PFSK-1 (cell line): Measurements from ENCODE around the gene NEURL2.

ENCODE experiments used
- FOXP2 ChIP-seq: optimal IDR thresholded peaks from 2 replicates; pipeline ENCODE3; 2011; ENCODE audit warnings: borderline replicate concordance, control low read depth, inconsistent platforms; ENCODE audit not compliant: insufficient read depth; ENCODE audit errors: extremely low read length, extremely low read depth
- POLR2AphosphoS5 ChIP-seq: IDR thresholded peaks from 2 replicates; pipeline ENCODE4 v1.6.1; 2012; ENCODE audit warnings: low read depth, mild to moderate bottlenecking, control low read depth, low read length, moderate library complexity
- SIN3A ChIP-seq: IDR thresholded peaks from 2 replicates; pipeline ENCODE4 v1.6.1; 2012; ENCODE audit warnings: mild to moderate bottlenecking, low read length, moderate library complexity, borderline replicate concordance; ENCODE audit not compliant: insufficient read depth
- TAF1 ChIP-seq: IDR thresholded peaks from 2 replicates; pipeline ENCODE4 v1.6.1; 2012; ENCODE audit warnings: low read length, control low read depth, borderline replicate concordance; ENCODE audit not compliant: insufficient read depth
- TF ChIP-seq, protein P1 (sequence below), 2 experiments: IDR thresholded peaks; 2 replicates each; pipeline versions ENCODE4 v1.6.1 to v1.8.0; 2011 to 2012; ENCODE audit warnings: low read depth in 2 of 2, low read length in 2 of 2, control low read depth in 1 of 2, inconsistent platforms in 1 of 2, mild to moderate bottlenecking in 1 of 2, moderate library complexity in 1 of 2; ENCODE audit not compliant: insufficient read depth in 1 of 2

The NEURL2 gene

DNA sequence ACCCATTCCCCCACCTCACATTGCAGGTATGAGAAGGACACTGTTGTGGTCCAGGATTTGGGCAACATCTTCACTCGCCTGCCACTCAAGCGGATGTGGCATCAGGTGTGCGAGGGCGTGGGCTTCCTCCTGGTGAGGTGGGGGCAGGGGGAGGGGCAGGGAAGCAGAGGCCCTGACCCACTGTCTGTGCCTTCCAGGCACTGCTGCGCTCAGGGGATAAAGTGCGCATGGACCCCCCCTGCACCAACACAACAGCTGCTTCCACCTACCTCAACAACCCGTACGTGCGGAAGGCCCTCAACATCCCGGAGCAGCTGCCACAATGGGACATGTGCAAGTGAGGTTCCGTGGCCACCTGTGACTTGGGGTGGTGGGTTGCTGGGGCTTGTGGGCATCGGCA, 3.8 kb upstream of the NEURL2 start:
- no peak for TF ChIP-seq POLR2AphosphoS5
- no peak for TF ChIP-seq SIN3A
- TF ChIP-seq, protein P1, sequence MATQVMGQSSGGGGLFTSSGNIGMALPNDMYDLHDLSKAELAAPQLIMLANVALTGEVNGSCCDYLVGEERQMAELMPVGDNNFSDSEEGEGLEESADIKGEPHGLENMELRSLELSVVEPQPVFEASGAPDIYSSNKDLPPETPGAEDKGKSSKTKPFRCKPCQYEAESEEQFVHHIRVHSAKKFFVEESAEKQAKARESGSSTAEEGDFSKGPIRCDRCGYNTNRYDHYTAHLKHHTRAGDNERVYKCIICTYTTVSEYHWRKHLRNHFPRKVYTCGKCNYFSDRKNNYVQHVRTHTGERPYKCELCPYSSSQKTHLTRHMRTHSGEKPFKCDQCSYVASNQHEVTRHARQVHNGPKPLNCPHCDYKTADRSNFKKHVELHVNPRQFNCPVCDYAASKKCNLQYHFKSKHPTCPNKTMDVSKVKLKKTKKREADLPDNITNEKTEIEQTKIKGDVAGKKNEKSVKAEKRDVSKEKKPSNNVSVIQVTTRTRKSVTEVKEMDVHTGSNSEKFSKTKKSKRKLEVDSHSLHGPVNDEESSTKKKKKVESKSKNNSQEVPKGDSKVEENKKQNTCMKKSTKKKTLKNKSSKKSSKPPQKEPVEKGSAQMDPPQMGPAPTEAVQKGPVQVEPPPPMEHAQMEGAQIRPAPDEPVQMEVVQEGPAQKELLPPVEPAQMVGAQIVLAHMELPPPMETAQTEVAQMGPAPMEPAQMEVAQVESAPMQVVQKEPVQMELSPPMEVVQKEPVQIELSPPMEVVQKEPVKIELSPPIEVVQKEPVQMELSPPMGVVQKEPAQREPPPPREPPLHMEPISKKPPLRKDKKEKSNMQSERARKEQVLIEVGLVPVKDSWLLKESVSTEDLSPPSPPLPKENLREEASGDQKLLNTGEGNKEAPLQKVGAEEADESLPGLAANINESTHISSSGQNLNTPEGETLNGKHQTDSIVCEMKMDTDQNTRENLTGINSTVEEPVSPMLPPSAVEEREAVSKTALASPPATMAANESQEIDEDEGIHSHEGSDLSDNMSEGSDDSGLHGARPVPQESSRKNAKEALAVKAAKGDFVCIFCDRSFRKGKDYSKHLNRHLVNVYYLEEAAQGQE (IDR thresholded peaks at IDR 0.05; ENCODE audit: insufficient read depth in 1 of 2, low read depth in 2 of 2, low read length in 2 of 2): no peak
- no peak for TF ChIP-seq FOXP2
- no peak for TF ChIP-seq TAF1

DNA sequence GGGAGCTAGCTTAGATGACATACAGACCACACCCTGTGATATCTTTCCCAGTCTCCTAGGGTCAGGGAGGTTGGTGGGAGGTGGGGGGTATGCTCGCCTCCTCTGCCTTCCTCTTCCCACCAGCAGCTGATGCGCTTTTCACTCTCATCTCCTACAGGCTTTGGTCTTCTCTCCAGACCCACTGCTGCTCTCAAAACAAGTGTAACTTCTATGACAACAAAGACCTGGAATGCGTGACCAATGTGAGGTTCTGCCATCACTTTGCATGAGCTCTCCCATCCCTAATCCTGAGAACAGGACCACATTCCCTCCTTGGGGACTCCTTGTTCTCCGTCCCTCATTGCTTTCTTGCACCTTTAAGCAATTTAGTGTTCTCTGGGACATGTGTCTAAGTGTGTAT, 2.8 kb upstream of the NEURL2 start:
- TF ChIP-seq TAF1 (no peak), POLR2AphosphoS5 (no peak), SIN3A (no peak), FOXP2 (no peak)
- TF ChIP-seq, protein P1 (IDR thresholded peaks at IDR 0.05; ENCODE audit: insufficient read depth in 1 of 2, low read depth in 2 of 2, low read length in 2 of 2): no peak

DNA sequence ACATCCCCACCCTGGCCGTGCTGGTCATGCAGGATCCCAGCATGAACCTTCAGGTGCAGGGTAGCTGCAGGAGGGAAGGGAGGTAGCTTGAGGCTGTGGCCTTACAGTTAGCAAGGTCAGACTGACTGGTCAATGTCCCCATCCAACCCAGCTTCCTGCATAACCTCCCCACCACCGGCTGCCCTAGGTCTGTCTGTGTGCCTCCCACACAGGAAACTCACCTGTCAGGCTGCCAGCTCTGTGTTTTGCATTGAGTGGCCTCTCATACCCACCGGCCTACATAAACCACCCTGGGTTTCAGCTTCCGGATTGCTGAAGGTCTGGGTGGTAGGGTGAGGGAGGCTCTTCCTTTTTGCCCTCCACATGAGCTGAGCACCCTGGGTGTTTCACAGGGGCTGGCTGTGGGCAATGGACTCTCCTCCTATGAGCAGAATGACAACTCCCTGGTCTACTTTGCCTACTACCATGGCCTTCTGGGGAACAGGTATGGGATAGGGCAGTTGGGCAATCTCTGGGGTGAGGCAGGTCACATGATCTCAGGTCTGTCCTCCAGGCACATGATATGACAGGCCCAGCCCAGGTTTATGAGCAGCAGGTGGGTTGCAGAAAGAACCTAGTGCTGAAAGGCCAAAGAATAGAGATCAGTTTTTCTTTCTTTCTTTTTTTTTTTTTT, 2.0 kb upstream of the NEURL2 start:
- no peak for TF ChIP-seq POLR2AphosphoS5
- TF ChIP-seq TAF1: no peak
- no peak for TF ChIP-seq FOXP2
- TF ChIP-seq SIN3A: no peak
- TF ChIP-seq, protein P1 (IDR thresholded peaks at IDR 0.05; ENCODE audit: insufficient read depth in 1 of 2, low read depth in 2 of 2, low read length in 2 of 2): no peak

DNA sequence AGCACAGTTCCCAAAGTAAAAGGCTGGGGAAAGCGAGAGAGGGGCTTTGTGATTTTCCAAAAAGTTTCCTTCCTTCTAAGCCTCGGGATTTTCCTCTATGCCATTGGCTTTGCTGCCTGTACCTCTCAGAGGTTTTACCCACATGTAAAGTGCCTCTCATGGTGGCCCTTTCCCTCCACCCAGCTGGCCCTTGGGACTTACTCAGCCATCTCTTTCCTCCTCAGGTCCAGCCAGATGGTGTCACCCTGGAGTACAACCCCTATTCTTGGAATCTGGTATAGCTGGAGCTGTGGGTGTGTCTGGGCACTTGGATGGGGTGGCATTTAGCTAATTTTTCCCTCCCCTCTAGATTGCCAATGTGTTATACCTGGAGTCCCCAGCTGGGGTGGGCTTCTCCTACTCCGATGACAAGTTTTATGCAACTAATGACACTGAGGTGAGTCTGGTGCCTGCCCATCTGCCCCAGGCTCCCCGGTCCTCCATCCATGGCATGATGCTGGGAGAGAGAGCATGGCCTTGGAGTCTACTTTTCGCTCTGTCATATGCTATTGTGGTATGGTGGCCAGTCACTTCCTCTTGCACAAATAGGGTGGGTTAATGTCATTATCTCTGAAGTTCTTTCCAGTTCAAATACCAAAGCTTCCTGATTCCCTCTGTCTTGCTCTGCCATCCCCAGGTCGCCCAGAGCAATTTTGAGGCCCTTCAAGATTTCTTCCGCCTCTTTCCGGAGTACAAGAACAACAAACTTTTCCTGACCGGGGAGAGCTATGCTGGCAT, 1.2 kb upstream of the NEURL2 start:
- TF ChIP-seq SIN3A (no peak), TAF1 (no peak)

DNA sequence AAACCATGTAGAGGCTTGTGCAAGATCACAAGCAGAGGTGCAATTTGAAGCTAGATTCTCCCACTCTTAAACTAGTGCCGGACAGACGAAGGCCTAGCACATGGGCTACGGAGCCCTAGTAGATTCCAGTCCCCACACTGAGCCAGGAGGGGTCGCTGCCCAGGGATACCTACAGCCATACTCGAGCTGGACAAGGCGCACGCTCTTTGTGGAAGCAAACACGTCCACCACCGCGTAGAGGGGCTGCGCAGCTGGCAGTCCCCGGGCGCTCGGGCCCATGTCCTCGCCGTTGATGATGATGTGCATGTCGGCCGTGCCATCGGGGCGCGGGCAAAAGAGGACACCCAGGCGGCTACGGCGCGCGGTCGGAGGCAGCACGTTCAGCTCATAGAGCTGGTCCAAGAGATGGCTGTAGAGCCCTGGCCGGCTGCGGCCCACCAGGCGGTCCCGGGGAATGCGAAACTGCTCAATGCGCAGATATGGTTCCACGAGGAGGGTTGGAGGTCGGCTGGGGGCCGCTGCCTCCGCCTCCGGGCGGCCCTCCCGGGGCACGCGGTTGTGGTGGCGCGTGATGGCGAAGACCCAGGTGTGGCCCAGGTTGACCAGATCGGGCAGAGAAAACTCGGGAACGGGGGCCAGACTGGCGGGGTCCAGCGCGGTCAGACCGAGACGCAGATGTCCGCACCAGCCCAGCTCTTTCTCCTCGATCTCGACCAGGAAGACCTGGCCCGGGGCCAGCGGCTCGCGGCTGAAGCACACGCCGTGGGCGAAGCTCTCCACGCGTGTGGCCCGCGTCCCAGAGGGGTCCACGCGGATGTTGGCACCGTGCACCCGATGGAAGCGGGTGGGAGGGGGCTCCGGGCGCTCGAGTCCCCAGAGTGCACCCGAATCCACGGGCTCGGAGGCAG, 677 bp downstream of the NEURL2 start:
- peak; percentile 3 for TF ChIP-seq FOXP2
- no peak for TF ChIP-seq POLR2AphosphoS5

DNA sequence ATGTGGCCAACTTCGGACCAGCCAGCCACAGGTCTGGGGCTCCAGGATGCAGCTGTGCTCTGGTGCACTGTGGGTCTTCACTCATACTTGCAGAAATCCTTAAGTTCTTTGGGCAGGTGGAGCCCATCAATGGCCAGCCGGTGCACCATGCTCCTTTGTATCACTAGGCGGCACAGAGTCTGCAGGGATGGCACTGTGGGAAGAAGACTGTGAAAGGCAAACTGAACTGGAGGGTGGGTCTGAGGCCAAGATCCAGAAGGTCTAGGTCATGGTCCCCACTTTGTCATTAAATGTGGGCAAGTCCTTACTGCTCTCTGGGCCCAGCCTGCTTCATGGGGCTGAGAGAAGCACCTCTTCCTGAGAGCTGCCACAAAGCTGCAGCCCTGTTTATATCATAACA, 2.3 kb downstream of the NEURL2 start:
- TF ChIP-seq SIN3A (no peak), POLR2AphosphoS5 (no peak), TAF1 (no peak), FOXP2 (no peak)
- TF ChIP-seq, protein P1 (IDR thresholded peaks at IDR 0.05; ENCODE audit: insufficient read depth in 1 of 2, low read depth in 2 of 2, low read length in 2 of 2): no peak
